HFFc6 (cell line): ENCODE measurements around the gene GUCD1. TPM values are rescaled to one million over a fixed set of nuclear protein-coding genes. Genes with fewer than 3 reads are reported as not detected.

Source experiments
- DNase-seq: peaks from one replicate; pipeline ENCODE4 v3.0.0-alpha.2; 2018
- H3K27ac Mint-ChIP-seq: 2 replicates; pipeline ENCODE4 v1.8.0; 2020; ENCODE audit warnings: mild to moderate bottlenecking, mixed read lengths
- H3K27me3 Mint-ChIP-seq: 2 replicates; pipeline ENCODE4 v1.8.0; 2021; ENCODE audit warnings: mild to moderate bottlenecking, moderate library complexity, mixed read lengths; ENCODE audit not compliant: insufficient read depth
- H3K36me3 Mint-ChIP-seq: 2 replicates; pipeline ENCODE4 v1.8.0; 2021; ENCODE audit warnings: low read depth, mixed read lengths
- H3K4me1 Mint-ChIP-seq: 2 replicates; pipeline ENCODE4 v1.8.0; 2020; ENCODE audit warnings: low read depth, mixed read lengths
- H3K4me3 Mint-ChIP-seq: 2 replicates; pipeline ENCODE4 v1.8.0; 2020; ENCODE audit warnings: mild to moderate bottlenecking, moderate library complexity, mixed read lengths
- H3K9me3 Mint-ChIP-seq: 2 replicates; pipeline ENCODE4 v1.8.0; 2020; ENCODE audit warnings: mild to moderate bottlenecking, mixed read lengths
- total RNA-seq, 6 experiments: library from RNA; stranded (reverse); fragmentation: NEBNext Ultra II Directional; extraction: Animal tissue kit (Norgen Biotek cat#: 25700); gene quantifications; 2 replicates in 1 of 6; 3 replicates in 5 of 6; pipeline ENCODE4 v1.2.3, GENCODE V29; 2021
- TF ChIP-seq, protein P1 (sequence below): fragments of 200-600 bp; sonication (generic); IDR thresholded peaks from 2 replicates; pipeline ENCODE4 v1.5.0; 2021; ENCODE audit warnings: antibody characterized with exemption, mild to moderate bottlenecking

GUCD1 gene
- total RNA-seq, 6 experiments from 2014 or later, result 82.4 to 99.5 (median 89.0) TPM

- peaks cover 18% of the 10 kb centered on the region for H3K4me1 Mint-ChIP-seq
These were observed 25.0 kb downstream of the GUCD1 start for GRCh38 chr22:24529898-24530297.

GRCh38 chr22:24526191-24526590 lies 28.7 kb downstream of the GUCD1 start:
- no peak overlapping the region for H3K27ac Mint-ChIP-seq
- no peak overlapping the region for H3K4me3 Mint-ChIP-seq
- H3K36me3 Mint-ChIP-seq, result no peaks in the 10 kb centered on the region
- DNase-seq, result peak; percentile 35
- TF ChIP-seq, protein P1, sequence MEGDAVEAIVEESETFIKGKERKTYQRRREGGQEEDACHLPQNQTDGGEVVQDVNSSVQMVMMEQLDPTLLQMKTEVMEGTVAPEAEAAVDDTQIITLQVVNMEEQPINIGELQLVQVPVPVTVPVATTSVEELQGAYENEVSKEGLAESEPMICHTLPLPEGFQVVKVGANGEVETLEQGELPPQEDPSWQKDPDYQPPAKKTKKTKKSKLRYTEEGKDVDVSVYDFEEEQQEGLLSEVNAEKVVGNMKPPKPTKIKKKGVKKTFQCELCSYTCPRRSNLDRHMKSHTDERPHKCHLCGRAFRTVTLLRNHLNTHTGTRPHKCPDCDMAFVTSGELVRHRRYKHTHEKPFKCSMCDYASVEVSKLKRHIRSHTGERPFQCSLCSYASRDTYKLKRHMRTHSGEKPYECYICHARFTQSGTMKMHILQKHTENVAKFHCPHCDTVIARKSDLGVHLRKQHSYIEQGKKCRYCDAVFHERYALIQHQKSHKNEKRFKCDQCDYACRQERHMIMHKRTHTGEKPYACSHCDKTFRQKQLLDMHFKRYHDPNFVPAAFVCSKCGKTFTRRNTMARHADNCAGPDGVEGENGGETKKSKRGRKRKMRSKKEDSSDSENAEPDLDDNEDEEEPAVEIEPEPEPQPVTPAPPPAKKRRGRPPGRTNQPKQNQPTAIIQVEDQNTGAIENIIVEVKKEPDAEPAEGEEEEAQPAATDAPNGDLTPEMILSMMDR, result no peak
- H3K27me3 Mint-ChIP-seq, result peaks cover 8% of the 10 kb centered on the region
- no peaks in the 10 kb centered on the region for H3K9me3 Mint-ChIP-seq
- H3K4me1 Mint-ChIP-seq, result peaks cover 41% of the 10 kb centered on the region

More at GRCh38 chr22:24529898-24530297, 25.0 kb downstream of the GUCD1 start:
- no peak for DNase-seq
- Mint-ChIP-seq H3K36me3 (no peaks in the 10 kb centered on the region), H3K9me3 (no peaks in the 10 kb centered on the region), H3K4me3 (no peak overlapping the region), H3K27ac (no peak overlapping the region), H3K27me3 (peaks cover 8% of the 10 kb centered on the region)
- TF ChIP-seq, protein P1, result no peak

GRCh38 chr22:24525416-24526037 lies 29.4 kb downstream of the GUCD1 start:
- DNase-seq, result peak; percentile 51
- H3K27me3 Mint-ChIP-seq, result peaks cover 7% of the 10 kb centered on the region
- no peaks in the 10 kb centered on the region for H3K36me3 Mint-ChIP-seq
- peaks cover 41% of the 10 kb centered on the region for H3K4me1 Mint-ChIP-seq
- no peaks in the 10 kb centered on the region for H3K9me3 Mint-ChIP-seq
- H3K27ac Mint-ChIP-seq, result no peak overlapping the region
- H3K4me3 Mint-ChIP-seq, result no peak overlapping the region
- TF ChIP-seq, protein P1, result peak; percentile 90

DNA sequence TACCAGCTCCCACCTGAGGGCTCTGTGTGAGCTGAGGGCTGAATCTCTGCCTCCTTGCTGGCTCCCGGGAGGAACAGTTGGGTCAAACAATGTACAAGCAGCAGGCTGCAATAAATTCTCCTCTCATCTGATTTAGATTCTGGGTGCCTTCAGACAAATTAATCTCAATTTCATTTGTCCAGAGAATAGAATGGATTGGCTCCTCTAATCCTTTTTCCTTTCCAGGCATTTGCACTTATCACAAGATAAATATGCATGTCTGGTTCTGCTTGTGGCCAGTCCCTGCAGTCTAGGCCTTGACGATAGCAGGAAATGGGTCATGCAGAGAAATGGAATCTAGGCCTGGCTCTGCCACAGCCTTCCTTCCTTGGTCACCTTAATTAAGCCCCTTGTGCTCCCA lies 31.1 kb downstream of the GUCD1 start:
- no peak overlapping the region for H3K4me3 Mint-ChIP-seq
- TF ChIP-seq, protein P1, result no peak
- H3K27ac Mint-ChIP-seq, result peak overlapping the region; percentile 40; the same call in 1 of the 2 replicates
- H3K9me3 Mint-ChIP-seq, result no peaks in the 10 kb centered on the region
- H3K27me3 Mint-ChIP-seq, result no peaks in the 10 kb centered on the region
- H3K4me1 Mint-ChIP-seq, result peaks cover 41% of the 10 kb centered on the region
- no peaks in the 10 kb centered on the region for H3K36me3 Mint-ChIP-seq
- DNase-seq, result peak; percentile 56

- peak; percentile 55 for DNase-seq
- Mint-ChIP-seq H3K36me3 (no peaks in the 10 kb centered on the region), H3K27me3 (peaks cover 5% of the 10 kb centered on the region; the same call in 1 of the 2 replicates), H3K27ac (no peak overlapping the region), H3K4me1 (peaks cover 47% of the 10 kb centered on the region), H3K9me3 (no peaks in the 10 kb centered on the region), H3K4me3 (no peak overlapping the region)
- TF ChIP-seq, protein P1, result peak; percentile 77
These were observed 33.1 kb downstream of the GUCD1 start for GRCh38 chr22:24521791-24522245.
